ENCODE measurements around the gene MDM2. TPM values are rescaled to one million over a fixed set of nuclear protein-coding genes. Genes with fewer than 3 reads are reported as not detected.

The MDM2 gene
- total and polyA plus RNA-seq, 10 donors: 41.5 to 248 (median 111) TPM

- TF ChIP-seq POLR2AphosphoS5 (IDR thresholded peaks at IDR 0.05) (no peak), CTCF (IDR thresholded peaks at IDR 0.05 in 8 of 11, conservative IDR thresholded peaks at IDR 0.05 in 3 of 11) (no peak), POLR2A (IDR thresholded peaks at IDR 0.05) (no peak)
- Histone ChIP-seq H3K36me3 (peaks cover 0 to 59% (median 13%) of the 10 kb centered on the region in 6 donors), H3K27me3 (replicated peaks in 1 of 7) (no peaks in the 10 kb centered on the region), H3K4me1 (no peaks in the 10 kb centered on the region), H3K27ac (no peak overlapping the region), H3K9me3 (no peaks in the 10 kb centered on the region), H3K4me3 (no peak overlapping the region)
- intact Hi-C loops (cut with DNase I; ENCODE audit: low total_unique reads): no loop called here
- 91 to 97% (median 95%) methylated on average over 2 of the region's 2 CpGs for WGBS, 5 donors
- no peak for DNase-seq
Measured at GRCh38 chr12:68766646-68767045, 41.3 kb upstream of the MDM2 start.

DNA sequence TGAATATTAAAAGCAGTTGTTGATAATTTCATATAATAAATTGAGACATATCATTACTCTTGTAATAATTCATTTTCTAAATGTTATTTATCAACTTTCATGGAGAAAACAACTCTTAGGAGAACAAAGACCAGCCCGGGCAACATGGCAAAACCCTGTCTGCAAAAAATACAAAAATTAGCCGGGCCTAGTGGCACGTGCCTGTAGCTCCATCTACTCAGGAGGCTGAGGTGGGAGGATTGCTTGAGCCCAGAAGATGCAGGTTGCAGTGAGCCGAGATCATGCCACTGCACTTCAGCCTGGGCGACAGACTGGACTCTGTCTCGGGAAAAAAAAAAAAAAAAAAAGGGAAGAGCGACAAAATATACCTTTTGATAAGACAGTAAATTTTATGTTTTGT is 40.8 kb upstream of the MDM2 start:
- 90 to 99% (median 96%) methylated on average over 7 of the region's 7 CpGs for WGBS, 5 donors
- intact Hi-C loops (cut with DNase I; ENCODE audit: low total_unique reads): no loop called here

DNA sequence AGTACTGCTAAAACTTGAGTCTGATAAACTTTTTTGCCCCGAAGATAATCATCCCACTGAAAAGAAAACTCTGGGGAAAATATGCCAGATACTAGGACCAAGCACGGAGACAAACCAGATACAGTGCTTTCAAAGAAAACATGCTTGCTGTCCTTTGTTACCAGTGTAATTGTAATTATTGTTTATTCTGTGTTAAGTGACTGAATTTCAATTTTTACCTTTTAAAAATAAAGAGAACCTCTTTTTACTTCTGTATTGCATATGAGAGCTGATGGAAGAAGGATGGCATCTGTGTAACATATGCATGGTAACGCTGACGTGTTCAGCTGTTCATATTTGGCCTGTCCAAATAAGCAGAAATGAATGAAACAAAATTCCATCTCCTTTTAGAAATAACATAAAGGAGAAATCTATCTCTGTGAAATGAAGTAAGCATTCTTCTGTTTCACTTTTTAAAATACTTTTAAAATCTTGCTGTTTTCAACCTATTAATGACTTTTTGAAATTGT is 39.5 kb upstream of the MDM2 start:
- Histone ChIP-seq H3K9me3 (no peaks in the 10 kb centered on the region), H3K36me3 (peaks cover 0 to 41% (median 12%) of the 10 kb centered on the region in 6 donors), H3K4me3 (no peak overlapping the region), H3K4me1 (peaks cover 0 to 15% (median 8%) of the 10 kb centered on the region in 6 donors), H3K27me3 (replicated peaks in 1 of 7) (no peaks in the 10 kb centered on the region), H3K27ac (no peak overlapping the region)
- 94 to 97% (median 95%) methylated on average over 4 of the region's 4 CpGs for WGBS, 5 donors
- no peak for DNase-seq
- intact Hi-C loops (cut with DNase I; ENCODE audit: low total_unique reads): no loop called here
- no peak for TF ChIP-seq POLR2A (IDR thresholded peaks at IDR 0.05)

More for the DNA sequence above, 40.8 kb upstream of the MDM2 start:
- Histone ChIP-seq H3K4me3 (no peak overlapping the region), H3K36me3 (peaks cover 0 to 54% (median 12%) of the 10 kb centered on the region in 6 donors), H3K9me3 (no peaks in the 10 kb centered on the region), H3K27me3 (replicated peaks in 1 of 7) (no peaks in the 10 kb centered on the region), H3K4me1 (peaks cover 0 to 2% (median 0%) of the 10 kb centered on the region in 6 donors), H3K27ac (no peak overlapping the region)
- no peak for DNase-seq
- TF ChIP-seq POLR2AphosphoS5 (IDR thresholded peaks at IDR 0.05): no peak
- TF ChIP-seq POLR2A (IDR thresholded peaks at IDR 0.05): no peak
- TF ChIP-seq CTCF (IDR thresholded peaks at IDR 0.05 in 8 of 11, conservative IDR thresholded peaks at IDR 0.05 in 3 of 11): no peak

GRCh38 chr12:68769941-68770340 is 38.0 kb upstream of the MDM2 start:
- Histone ChIP-seq H3K4me1 (peaks cover 0 to 22% (median 8%) of the 10 kb centered on the region in 6 donors), H3K27me3 (replicated peaks in 1 of 7) (no peaks in the 10 kb centered on the region), H3K36me3 (peaks cover 0 to 26% (median 6%) of the 10 kb centered on the region in 6 donors), H3K9me3 (no peaks in the 10 kb centered on the region), H3K27ac (no peak overlapping the region), H3K4me3 (no peak overlapping the region)
- intact Hi-C loops (cut with DNase I; ENCODE audit: low total_unique reads): no loop called here
- TF ChIP-seq CTCF (IDR thresholded peaks at IDR 0.05 in 8 of 11, conservative IDR thresholded peaks at IDR 0.05 in 3 of 11): no peak
- no peak for TF ChIP-seq POLR2A (IDR thresholded peaks at IDR 0.05)
- TF ChIP-seq POLR2AphosphoS5 (IDR thresholded peaks at IDR 0.05): no peak
- no peak for DNase-seq
- WGBS, 5 donors: 94 to 98% (median 97%) methylated on average over 1 of the region's 1 CpG

All from spleen (tissue), 11 donors.